ENCODE data around the gene NEU1.
"Not testable (repeated sequence)": the region's sequence is repeated elsewhere in the genome, so short reads cannot be mapped to it uniquely, and the experiment has no call there.

Gene NEU1

DNA sequence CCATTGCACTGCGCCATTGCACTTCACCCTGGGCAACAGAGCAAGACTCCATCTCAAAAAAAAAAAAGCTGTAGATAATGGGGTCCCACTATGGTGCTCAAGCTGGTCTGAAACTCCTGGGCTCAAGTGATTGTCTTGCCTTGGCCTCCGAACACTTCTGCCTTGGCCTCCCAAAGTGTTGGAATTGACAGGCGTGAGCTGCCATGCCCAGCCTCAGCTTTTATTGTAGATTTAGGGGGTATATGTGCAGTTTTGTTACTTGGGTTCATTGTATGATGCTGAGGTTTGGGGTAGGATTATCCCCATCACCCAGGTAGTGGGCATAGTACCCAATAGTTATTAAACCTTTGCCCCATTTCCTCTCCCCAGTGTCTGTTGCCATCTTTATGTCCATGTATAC is 23.7 kb downstream of the NEU1 start:
- no peak for DNase-seq (ENCODE audit: low read depth)

DNA sequence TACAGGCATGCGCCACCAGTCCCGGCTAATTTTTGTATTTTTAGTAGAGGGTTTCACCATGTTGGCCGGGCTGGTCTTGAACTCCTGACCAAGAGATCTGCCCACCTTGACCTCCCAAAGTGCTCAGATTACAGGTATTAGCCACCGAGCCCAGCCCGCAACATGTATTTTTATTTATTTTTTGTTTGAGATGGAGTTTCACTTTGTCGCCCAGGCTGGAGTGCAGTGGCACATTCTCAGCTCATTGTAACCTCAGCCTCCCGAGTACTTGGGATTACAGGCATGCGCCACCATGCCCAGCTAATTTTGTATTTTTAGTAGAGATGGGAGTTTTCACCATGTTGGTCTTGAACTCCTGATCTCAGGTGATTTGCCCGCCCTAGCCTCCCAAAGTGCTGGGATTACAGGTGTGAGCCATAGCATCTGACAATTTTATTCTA is 24.5 kb downstream of the NEU1 start:
- not testable (repeated sequence) for DNase-seq (ENCODE audit: low read depth)

DNA sequence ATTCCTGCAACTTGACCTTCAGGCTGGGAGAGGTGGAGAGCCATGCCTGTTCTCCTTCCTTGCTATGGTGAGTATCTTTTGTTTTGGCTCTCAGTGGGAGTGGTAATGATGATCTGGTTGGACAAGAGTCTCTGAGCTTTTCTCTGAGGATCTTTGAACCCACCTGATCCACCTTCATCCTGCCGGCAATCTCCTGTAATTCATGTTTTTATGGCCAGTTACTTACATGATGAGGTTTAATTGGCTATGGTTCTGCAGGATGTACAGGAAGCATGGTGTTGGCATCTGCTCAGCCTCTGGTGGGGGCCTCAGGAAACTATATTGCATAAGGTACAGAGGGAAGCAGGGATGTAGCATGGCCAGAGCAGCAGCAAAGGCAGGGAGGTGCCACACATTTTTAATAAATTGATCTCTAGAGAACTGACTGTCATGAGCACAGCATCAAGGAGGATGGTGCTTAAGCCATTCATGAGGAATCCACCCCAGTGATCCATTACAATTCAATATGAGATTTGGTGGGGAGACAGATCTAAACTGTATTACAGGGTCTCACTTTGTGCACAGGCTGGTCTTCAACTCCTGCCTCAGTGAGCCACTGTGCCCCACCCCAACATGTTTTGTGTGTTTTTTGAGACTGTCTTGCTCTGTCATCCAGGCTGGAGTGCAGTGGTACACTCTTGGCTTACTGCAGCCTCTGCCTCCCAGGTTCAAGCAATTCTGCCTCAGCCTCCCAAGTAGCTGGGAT is 25.1 kb downstream of the NEU1 start:
- DNase-seq (ENCODE audit: low read depth): no peak

DNA sequence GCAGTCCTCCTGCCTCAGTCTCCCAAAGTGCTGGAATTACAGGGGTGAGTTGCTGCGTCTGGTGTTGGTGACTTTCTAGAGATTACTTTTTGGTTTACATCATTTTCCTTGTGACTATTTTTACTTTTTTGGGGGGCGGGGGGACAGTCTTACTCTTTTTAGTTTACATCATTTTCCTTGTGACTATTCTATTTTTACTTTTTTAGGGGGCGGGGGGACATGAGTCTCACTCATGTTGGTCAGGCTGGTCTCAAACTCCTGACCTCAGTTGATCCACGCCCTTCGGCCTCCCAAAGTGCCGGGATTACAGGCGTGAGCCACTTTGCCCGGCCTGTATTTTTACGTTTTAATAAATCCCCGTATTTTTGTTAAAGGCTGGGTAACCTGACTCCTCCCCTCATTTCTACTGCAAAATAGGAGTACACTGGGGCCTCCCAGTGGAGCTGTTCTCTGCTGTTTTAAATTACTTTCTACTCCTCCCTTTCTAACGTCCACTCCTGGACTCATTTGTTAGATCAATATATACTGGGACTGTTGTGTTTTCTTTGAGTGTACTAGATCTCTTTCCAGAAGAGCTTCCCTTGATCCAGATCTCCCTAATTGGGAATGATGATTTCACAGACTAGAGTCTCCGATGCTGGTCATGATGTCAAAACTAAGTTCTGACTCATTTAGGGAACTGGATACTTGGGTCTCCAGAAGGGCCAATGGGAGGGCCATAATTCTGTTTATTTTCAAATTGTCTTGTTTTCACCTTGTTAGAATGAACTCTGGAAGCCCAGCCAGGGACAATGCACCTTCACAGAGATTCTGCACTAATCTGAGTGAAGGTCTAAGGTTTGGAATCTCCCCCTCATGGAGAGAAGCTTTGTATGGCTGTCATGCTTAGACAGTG is 25.9 kb downstream of the NEU1 start:
- no peak for DNase-seq (ENCODE audit: low read depth)

DNA sequence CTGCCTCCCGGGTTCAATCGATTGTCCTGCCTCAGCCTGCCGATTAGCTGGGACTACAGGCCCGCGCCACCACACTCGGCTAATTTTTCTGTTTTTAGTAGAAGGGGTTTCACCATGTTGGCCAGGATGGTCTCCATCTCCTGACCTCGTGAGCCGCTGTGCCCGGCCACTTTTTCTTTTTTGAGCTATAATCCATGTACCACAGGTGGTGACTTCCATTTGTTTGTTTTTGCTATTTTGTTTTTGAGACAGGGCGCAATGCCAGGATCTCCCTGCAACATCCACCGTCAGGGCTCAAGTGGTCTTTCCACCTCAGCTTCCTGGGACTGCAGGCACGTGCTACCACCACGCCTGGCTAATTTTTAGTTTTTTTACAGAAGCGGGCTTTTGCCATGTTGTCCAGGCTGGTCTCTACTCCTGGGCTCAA is 26.6 kb downstream of the NEU1 start:
- no peak for DNase-seq (ENCODE audit: low read depth)

DNA sequence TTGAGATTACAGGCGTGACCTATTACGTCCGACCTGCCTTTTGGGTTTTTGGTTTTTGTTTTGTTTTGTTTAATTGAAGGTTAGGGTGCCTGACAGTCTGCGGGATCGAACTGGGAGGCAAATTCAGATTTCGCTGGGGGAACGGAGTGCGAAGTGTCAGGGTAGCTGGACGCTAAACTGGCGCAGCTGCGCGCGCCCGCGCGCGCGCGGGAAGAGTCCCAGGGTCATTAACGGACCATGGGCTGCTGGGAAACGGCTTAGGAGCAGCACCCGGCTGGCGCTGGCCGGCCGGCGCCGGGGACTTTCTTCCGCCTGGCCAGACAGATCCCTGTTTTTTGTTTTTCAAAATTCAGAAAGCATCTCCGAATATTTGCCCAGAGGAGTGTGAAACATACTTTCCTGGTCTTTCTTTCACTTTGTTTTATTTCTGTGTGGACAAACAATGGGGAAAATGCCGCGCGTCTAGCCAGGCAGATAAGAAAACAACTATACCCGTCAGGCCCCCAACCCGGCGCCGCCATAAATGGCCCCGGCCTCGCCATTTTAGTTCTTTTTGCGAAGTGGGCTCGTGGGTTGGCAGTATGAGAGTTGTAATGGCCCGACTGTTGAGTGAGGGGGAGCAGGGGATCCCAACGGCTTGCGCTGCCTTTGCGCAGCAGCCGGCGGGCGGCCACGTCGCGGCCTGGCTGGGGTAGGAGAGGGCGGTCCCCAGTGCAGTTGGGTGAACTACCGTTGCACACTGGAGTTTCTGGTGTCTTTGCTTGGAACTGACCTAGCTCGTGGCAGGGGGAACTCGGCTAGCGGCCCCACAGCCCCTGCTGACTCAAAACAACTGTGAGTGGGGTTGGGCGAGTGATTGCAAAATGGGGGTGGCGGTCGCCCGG is 28.0 kb downstream of the NEU1 start:
- DNase-seq (ENCODE audit: low read depth): peak; percentile 69

DNA sequence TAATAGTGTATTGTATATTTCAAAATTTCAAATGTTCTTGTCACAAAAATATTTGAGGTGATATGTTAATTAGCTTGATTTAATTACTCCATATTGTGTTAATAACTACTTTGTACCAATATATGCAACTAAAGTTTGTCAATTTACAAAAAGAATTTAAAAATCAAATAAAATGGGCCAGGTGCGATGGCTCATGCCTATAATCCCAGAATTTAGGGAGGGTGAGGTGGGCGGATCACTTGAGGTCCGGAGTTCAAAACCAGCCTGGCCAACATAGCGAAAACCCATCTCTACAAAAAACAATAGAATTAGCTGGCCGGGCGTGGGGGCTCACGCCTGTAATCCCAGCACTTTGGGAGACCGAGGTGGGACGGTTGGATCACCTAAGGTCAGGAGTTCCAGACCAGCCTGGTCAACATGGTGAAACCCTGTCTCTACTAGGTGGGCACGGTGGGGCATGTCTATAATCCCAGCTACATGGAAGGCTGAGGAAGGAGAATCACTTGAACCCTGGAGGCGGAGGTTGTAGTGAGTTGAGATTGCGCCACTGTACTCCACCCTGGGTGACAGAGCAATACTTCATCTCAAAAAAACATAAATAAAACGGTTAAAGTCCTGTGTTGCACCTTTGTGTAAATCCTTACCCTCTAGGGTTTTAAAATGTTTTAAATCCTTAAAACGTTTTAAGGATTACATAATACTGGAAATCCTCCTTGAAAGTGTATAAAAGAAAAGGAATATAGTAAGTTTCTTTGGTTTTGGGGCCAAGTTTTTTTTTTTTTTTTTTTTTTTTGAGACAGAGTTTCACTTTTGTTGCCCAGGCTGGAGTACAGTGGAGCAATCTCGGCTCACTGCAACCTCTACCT is 31.0 kb downstream of the NEU1 start:
- no peak for DNase-seq (ENCODE audit: low read depth)

DNA sequence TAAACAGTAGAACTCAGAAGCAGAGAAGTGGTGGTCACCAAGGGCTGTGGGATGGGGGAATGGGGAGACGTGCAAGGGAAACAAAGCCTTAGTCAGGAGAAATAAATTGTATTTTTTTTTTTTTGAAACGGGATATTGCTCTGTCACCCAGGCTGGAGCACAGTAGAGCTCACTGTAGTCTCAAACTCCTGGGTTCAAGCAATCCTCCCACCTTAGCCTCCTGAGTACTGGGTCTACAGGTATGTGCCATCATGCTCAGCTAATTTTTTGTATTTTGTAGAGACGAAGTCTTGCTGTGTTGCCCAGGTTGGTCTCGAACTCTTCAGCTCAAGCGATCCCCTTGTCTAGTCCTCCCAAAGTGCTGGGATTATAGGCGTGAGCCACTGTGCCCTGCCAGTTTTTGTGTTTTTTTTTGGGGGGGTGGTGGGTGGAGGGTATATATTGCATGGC is 31.7 kb downstream of the NEU1 start:
- no peak for DNase-seq (ENCODE audit: low read depth)

DNA sequence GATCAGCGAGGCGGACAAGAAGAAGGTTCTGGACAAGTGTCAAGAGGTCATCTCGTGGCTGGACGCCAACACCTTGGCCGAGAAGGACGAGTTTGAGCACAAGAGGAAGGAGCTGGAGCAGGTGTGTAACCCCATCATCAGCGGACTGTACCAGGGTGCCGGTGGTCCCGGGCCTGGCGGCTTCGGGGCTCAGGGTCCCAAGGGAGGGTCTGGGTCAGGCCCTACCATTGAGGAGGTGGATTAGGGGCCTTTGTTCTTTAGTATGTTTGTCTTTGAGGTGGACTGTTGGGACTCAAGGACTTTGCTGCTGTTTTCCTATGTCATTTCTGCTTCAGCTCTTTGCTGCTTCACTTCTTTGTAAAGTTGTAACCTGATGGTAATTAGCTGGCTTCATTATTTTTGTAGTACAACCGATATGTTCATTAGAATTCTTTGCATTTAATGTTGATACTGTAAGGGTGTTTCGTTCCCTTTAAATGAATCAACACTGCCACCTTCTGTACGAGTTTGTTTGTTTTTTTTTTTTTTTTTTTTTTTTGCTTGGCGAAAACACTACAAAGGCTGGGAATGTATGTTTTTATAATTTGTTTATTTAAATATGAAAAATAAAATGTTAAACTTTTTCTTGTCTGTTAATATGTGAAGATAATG is 32.9 kb downstream of the NEU1 start:
- DNase-seq (ENCODE audit: low read depth): no peak

DNA sequence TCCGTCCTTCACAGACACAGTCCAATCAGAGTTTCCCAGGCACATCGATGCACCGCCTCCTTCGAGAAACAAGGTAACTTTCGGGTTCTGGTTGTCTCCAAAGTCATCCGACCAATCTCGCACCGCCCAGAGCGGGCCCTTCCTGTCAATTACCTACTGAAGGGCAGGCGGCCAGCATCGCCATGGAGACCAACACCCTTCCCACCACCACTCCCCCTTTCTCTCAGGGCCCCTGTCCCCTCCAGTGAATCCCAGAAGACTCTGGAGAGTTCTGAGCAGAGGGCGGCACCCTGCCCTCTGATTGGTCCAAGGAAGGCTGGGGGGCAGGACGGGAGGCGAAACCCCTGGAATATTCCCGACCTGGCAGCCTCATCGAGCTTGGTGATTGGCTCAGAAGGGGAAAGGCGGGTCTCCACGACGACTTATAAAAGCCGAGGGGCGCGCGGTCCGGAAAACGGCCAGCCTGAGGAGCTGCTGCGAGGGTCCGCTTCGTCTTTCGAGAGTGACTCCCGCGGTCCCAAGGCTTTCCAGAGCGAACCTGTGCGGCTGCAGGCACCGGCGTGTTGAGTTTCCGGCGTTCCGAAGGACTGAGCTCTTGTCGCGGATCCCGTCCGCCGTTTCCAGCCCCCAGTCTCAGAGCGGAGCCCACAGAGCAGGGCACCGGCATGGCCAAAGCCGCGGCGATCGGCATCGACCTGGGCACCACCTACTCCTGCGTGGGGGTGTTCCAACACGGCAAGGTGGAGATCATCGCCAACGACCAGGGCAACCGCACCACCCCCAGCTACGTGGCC is 35.1 kb downstream of the NEU1 start, which contains the start of gene HSPA1B:
HSPA1B (plus strand) TSS at position 453 of the 794 bp plus-strand sequence; CDS start at position 666, 213 bp downstream.
- peak; percentile 99 for DNase-seq (ENCODE audit: low read depth)

DNA sequence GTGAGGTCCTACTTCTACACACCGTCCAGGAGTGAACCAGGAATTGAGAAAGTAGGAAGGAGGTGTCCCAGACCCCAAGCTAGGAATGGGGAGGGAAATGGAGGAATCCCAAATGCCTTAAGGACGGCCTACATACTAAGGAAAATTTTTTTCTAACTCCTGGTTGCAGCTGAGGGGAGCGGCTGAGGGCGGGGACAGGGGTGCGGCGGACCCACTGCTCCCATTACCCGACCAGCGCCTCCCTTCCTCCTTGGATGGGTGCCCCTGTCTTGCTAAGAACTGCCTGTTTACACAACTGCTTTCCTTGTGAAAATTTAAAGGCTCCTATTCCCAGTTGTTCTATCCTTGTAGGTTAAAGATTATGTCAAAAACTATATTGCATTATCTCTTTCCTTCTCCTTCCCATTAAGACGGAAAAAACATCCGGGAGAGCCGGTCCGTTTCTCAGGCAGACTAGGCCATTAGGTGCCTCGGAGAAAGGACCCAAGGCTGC is 35.8 kb downstream of the NEU1 start:
- DNase-seq (ENCODE audit: low read depth): no peak

DNA sequence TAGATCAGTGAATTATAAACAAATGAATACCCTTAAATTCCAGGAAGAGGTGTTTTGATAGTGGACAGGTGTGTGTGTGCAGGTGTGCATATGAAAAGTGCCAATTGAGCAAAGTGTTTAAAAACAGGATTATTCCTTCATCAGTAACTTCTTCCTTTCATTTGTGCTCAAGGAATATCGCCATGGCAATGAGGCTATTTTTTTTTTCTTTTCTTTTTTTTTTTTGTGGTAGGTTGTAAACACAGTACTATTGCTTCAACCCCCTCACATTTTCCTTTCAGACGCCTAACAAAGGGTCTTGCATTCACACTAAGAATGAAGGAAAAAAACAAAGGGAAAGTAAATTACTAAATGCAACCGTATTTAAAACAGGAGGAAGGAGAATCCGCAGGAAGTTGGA is 37.1 kb downstream of the NEU1 start:
- DNase-seq (ENCODE audit: low read depth): no peak

DNA sequence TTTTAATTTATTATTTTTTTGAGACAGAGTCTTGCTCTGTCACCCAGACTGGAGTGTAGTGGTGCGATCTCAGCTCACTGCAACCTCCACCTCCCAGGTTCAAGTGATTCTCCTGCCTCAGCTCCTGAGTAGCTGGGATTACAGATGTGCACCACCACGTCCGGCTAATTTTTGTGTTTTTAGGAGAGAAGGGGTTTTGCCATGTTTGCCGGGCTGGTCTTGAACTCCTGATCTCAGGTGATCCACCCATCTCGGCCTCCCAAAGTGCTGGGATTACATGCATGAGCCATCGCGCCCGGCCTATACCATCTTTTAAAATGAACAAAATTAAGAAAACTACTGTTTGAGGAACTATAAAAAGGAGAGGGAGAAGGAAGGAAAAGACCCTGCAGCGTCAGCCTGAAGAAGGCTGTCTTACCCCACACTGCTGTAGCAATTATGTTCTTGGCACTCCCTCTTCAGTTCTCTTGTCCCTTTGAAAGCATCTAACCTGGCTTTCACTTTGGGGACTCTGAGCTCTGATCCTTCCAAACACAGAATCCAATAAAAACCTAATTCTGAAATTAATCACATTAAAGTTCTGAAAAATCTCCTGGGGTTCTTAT is 38.9 kb downstream of the NEU1 start:
- not testable (repeated sequence) for DNase-seq (ENCODE audit: low read depth)

DNA sequence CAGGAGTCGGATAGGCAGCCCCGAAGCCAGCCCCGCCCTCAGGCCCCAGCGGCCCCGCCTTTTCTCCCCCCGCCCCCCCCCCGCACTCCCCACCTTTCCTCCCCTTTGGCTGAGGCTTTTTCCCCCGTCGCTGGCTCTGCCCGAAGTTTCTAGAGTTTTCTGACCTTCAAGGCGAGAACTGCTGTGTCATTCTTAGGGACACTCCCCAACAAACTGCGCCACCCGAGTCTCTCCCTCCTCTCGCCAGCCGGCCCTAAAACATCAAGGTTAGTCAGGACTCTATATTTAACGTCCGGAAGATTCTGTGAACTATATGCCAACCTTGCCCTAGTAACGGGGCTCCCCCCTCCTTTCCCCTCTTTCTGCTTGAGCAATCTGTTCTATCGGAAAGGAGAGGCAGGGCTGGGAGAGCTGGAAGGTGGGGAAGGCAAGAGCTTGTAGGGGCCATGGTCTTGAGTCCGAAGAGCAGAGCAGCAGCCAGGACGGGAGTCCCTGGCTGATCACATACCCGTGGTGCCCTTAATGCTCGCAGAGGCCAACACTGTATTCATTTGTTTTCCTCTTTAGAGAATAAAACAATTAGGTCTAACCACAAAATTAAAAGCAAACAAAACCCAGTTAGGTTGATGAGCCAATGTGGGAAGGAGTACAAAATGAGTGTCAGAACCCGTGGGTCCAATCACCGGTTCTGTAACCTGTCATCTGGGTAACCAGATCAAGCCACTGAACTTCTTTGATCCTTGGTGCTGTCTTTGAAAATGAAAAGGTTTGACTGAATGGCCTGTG is 40.4 kb downstream of the NEU1 start:
- no peak for DNase-seq (ENCODE audit: low read depth)

DNA sequence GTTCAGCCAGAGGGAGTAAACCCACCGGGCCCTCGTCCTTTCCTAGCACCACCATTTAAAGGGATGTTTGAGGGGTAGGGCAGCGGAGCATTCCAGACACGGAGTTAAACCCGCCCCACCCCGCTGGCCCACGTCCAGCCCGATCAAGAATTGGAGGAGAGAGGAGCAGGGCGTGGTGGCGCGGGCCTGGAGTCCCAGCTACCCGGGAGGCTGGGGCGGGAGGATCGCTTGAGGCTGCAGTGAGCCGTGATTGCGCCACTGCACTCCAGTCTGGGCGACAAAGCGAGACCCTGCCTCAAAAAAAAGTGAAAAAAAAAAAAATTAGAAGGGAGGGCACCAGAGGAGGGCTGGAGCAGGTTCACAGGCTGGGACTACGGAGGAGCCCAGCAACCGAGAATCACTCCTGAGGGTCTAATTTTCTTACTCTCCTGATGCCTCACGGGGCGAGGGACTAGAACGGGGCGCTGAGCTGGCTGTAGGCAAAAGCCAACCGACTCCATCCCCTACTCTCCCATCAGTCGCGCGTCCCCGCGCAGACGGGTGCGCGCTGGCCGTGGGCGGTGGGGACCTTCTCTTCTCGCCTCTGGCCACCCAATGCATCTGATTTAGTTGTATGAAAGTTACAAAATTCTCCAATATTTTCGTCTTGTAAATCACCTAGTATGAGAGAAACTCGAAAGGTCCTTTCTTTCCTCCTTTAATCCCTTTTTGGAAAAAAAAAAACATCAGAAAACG is 41.2 kb downstream of the NEU1 start:
- no peak for DNase-seq (ENCODE audit: low read depth)

DNA sequence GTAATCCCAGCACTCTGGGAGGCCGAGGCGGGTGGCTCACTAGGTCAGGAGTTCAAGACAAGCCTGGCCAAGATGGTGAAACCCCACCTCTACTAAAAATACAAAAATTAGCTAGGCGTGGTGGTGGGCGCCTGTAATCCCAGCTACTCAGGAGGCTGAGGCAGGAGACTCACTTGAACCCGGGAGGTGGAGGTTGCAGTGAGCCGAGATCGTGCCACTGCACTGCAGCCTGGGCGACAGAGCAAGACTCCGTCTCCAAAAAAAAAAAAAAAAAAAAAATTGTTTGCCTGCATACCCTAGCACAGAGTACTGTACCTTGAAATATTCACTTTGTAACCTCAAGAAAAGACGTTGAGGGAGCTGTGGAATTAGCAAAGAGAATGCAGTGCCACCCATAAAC is 42.2 kb downstream of the NEU1 start:
- DNase-seq (ENCODE audit: low read depth): not testable (repeated sequence)

DNA sequence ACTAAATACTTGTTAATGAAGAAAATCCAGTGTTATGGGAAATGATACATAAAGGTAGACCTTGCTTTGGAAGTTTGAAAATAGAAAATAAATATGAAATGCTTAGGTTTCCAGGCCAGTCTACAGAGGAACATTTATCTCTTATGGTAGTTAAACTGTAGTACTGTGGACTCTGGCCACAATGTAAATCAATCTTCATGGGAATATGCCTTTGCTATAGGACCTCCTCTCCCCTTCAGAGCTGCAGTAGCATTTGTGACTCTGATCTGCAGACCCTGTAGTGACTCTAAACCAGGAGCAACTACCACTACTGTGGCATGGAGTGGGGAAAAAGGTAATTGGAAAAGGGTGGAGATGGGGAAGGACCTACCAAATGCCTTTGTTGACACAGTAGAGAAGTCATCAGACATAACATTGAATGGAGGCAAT is 42.7 kb downstream of the NEU1 start:
- no peak for DNase-seq (ENCODE audit: low read depth)

Measured in HS-5 (cell line).